HCT116 (cell line): ENCODE results near the gene ADNP.

Source experiments
- CTCF ChIP-seq, 3 experiments: fragments of 200-600 bp in 1 of 3; sonication (generic) in 1 of 3; IDR thresholded peaks in 2 of 3; conservative IDR thresholded peaks in 1 of 3; 2 replicates each; pipeline ENCODE4 v1.5.1; 2012 to 2017; ENCODE audit warnings: low read depth in 2 of 3, low read length in 2 of 3, antibody characterized with exemption in 1 of 3, borderline replicate concordance in 1 of 3, control low read depth in 1 of 3, mild to moderate bottlenecking in 1 of 3, mixed read lengths in 1 of 3, mixed run types in 1 of 3, moderate library complexity in 1 of 3; ENCODE audit not compliant: insufficient read depth in 1 of 3
- EZH2 ChIP-seq: fragments of 200-600 bp; sonication (generic); IDR thresholded peaks from 2 replicates; pipeline ENCODE4 v1.6.1; 2017; ENCODE audit warnings: antibody characterized with exemption, mixed run types
- MAX ChIP-seq: IDR thresholded peaks from 2 replicates; pipeline ENCODE4 v1.6.1; 2012
- POLR2AphosphoS5 ChIP-seq: IDR thresholded peaks from 2 replicates; pipeline ENCODE4 v1.6.1; 2011; ENCODE audit warnings: mild to moderate bottlenecking, low read depth, low read length, moderate library complexity
- RAD21 ChIP-seq: IDR thresholded peaks from 2 replicates; pipeline ENCODE4 v1.6.1; 2012; ENCODE audit warnings: low read depth, mild to moderate bottlenecking
- SP1 ChIP-seq: IDR thresholded peaks from 2 replicates; pipeline ENCODE4 v1.6.1; 2012; ENCODE audit warnings: low read depth
- ZBTB33 ChIP-seq: IDR thresholded peaks from 2 replicates; pipeline ENCODE4 v1.6.1; 2011; ENCODE audit warnings: mild to moderate bottlenecking, low read length, moderate library complexity; ENCODE audit not compliant: insufficient replicate concordance; ENCODE audit errors: extremely low read depth
- TF ChIP-seq, protein P1 (sequence below): IDR thresholded peaks from 2 replicates; pipeline ENCODE4 v1.6.1; 2012; ENCODE audit warnings: low read depth

- no peak for TF ChIP-seq POLR2AphosphoS5
- TF ChIP-seq ZBTB33: no peak
- no peak for TF ChIP-seq CTCF (IDR thresholded peaks at IDR 0.05 in 2 of 3, conservative IDR thresholded peaks at IDR 0.05 in 1 of 3; ENCODE audit: borderline replicate concordance in 1 of 3, insufficient read depth in 1 of 3, low read depth in 2 of 3, low read length in 2 of 3)
- TF ChIP-seq MAX: no peak
- no peak for TF ChIP-seq RAD21
- TF ChIP-seq, protein P1, sequence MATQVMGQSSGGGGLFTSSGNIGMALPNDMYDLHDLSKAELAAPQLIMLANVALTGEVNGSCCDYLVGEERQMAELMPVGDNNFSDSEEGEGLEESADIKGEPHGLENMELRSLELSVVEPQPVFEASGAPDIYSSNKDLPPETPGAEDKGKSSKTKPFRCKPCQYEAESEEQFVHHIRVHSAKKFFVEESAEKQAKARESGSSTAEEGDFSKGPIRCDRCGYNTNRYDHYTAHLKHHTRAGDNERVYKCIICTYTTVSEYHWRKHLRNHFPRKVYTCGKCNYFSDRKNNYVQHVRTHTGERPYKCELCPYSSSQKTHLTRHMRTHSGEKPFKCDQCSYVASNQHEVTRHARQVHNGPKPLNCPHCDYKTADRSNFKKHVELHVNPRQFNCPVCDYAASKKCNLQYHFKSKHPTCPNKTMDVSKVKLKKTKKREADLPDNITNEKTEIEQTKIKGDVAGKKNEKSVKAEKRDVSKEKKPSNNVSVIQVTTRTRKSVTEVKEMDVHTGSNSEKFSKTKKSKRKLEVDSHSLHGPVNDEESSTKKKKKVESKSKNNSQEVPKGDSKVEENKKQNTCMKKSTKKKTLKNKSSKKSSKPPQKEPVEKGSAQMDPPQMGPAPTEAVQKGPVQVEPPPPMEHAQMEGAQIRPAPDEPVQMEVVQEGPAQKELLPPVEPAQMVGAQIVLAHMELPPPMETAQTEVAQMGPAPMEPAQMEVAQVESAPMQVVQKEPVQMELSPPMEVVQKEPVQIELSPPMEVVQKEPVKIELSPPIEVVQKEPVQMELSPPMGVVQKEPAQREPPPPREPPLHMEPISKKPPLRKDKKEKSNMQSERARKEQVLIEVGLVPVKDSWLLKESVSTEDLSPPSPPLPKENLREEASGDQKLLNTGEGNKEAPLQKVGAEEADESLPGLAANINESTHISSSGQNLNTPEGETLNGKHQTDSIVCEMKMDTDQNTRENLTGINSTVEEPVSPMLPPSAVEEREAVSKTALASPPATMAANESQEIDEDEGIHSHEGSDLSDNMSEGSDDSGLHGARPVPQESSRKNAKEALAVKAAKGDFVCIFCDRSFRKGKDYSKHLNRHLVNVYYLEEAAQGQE: no peak
- TF ChIP-seq SP1: no peak
- no peak for TF ChIP-seq EZH2
These were observed 19.5 kb downstream of the ADNP start for GRCh38 chr20:50911716-50912115.
